ENCODE results near the gene PIERCE2.

Gene PIERCE2

GRCh38 chr15:55403531-55403930 lies 4.8 kb upstream of the PIERCE2 start:
- no peak for TF ChIP-seq CTCF (IDR thresholded peaks at IDR 0.05)

DNA sequence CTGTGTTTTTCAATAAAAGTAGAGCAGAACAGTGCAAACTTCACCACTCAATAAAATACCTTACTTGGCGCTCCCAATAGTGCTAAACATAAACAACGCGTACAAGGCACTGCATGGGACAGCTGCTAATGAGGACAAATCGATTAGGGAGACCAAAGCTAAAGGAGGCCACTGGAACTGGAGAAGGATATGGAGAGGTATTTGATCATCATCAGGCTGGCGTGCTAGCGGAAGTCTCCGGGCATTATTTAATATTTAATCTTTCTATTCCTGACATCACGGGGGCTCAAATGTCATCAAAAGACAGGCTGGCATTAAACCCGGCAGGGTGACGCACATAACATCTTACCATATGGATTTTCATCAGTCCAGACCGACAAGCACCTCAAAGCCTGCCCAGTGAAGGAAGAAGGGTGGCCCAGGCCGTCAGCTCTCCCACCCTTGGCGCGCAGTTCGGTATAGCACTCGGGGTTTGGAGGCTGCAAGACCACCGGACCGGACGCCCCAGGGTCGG lies 740 bp upstream of the PIERCE2 start:
- TF ChIP-seq CTCF (IDR thresholded peaks at IDR 0.05): no peak

GRCh38 chr15:55420171-55420866 lies 12.0 kb downstream of the PIERCE2 start:
- TF ChIP-seq CTCF (IDR thresholded peaks at IDR 0.05): no peak

DNA sequence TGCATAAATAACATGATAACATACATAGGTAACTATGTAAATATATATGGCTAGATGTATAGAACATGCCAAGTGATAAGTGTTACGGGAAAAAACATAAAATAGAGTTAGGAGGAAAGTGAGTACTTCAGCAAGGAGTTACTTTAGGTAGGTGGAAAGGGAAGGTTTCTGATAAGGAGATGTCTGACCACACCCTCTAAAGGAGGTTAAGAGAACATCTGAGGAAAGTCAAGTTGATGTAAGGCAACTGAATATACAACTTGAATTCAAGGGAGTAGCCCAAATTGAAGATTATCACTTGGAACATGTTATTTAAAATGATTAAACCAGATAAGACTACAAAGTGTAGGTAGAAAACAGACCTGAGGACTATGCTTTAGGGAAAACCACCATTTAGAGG lies 13.8 kb downstream of the PIERCE2 start:
- no peak for TF ChIP-seq CTCF (IDR thresholded peaks at IDR 0.05)

DNA sequence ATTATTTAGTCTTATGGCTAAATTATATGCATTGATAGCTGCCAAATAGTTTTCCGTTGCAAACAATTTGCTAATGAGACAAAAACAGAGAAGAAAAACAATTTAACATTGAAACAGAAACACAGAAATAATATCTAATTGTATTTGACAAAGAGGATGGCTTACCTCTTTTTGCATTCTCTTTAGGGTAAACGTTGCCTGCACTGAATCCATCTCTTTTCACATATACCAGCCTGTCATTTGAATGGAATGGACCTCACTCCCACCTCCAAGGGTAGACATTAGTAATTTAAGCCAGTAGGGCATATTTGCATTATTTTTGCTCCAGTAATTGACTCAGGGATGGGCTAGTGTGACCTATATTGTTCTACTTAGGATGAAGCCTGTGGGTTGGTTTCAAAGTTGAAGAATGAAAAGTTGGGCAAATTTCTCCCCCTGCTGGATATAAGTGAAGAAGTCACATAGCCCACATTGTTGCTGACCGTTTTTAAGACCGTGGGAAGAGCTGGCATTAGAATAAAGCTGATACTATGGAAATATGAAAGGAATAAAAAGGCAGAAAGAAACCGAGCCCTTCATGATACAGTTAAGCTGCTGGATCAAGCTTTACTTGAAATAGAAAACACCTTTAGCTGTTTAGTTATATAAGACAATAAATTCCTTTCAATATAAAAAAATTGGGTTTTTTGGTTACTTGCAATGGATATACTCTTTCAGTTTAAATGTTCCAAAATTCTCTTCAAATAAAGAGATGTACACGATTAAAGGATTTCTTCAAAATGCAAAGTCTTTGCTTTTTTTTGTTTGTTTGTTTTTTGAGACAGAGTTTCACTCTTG lies 26.9 kb downstream of the PIERCE2 start:
- peak; percentile 65 for TF ChIP-seq CTCF (IDR thresholded peaks at IDR 0.05)

DNA sequence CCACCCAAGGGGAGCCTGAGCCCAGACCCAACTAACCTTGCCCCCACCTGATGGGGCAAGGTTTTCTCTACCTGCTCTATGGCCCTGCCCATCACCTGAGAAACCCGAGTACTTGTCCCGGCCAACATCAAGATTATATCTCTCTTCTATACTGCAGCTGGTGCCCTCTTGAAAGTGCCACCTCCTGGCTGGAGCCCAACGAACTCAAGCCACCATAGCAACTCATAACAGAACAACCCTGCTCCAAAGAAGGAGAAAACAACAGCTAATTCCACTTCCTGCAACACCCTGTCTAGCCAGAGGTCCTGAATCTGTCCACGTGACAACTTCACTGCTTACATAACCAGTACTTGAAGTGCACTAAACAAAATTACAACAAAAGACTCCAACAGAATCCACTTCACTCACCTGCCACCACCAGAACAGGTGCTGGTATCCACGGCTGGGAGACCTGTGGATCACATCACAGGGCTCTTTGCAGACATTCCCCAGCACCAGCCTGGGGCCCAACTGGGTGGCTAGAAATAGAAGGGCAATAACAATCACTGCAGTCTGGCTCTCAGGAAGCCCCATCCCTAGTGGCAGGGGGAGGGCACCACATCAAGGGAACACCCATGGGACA lies 49.2 kb downstream of the PIERCE2 start:
- no peak for TF ChIP-seq CTCF (IDR thresholded peaks at IDR 0.05)

GRCh38 chr15:55461447-55461846 lies 53.2 kb downstream of the PIERCE2 start:
- TF ChIP-seq CTCF (IDR thresholded peaks at IDR 0.05): no peak

Data from LNCAP (cell line).